ENCODE measurements around the gene CRYM.

CRYM gene

DNA sequence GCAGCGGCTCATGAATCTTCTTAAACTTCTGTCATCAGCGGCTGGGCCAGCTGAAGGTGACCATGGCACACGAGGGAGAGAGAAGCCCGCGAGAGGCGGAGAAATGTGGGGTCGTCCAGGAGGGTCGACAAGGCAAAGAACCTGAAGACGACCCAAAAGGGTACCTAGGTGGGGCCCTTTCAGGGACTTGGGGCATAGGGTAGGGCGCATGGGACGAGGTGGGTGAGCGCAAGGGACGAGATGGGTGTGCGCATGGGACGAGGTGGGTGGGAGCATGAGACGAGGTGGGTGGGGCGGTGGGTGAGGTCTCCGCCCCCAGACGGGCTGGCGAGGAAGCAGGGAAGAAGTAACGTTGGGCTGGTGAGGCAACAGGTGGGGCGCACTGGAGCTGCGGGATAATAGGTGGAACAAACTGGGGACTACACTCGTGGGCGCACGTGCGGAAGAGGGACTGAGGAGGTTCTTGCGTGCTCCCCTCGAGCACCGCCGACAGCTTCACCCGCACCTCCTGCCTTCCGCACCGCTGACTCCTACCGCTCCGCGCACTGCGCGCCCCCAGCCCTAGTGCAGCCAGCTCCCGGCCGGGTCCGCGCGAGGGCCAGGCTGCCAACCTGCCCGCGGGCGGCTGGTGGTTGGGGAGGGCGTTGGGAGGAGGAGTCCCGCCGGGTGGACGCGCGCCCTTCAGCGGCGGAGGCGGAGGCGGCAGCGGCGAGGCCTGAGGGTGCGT is 23.2 kb upstream of the CRYM start (continued):
- TF ChIP-seq PRDM10 (tag by site-specific recombination; IDR thresholded peaks at IDR 0.05), result peak; percentile 96
- TF ChIP-seq ZNF701 (tag by site-specific recombination; IDR thresholded peaks at IDR 0.05), result no peak
- TF ChIP-seq ZBTB49 (tag by site-specific recombination; IDR thresholded peaks at IDR 0.05; ENCODE audit: low read depth), result no peak
- TF ChIP-seq KLF1 (tag by site-specific recombination; IDR thresholded peaks at IDR 0.05), result peak; percentile 94
- peak; percentile 58; the same call in 1 of the 2 replicates for TF ChIP-seq ZSCAN30 (tag by site-specific recombination; IDR thresholded peaks at IDR 0.05)
- peak; percentile 90 for TF ChIP-seq ZNF335 (tag by site-specific recombination; conservative IDR thresholded peaks at IDR 0.05)
- TF ChIP-seq SCRT1 (tag by site-specific recombination; IDR thresholded peaks at IDR 0.05; ENCODE audit: borderline replicate concordance), result peak; percentile 100
- TF ChIP-seq YY1 (tag by site-specific recombination; IDR thresholded peaks at IDR 0.05), result no peak
- TF ChIP-seq RBAK (tag by site-specific recombination; IDR thresholded peaks at IDR 0.05), result no peak
- TF ChIP-seq PRDM1 (tag by site-specific recombination; IDR thresholded peaks at IDR 0.05), result no peak
- TF ChIP-seq IKZF3 (tag by site-specific recombination; IDR thresholded peaks at IDR 0.05), result no peak
- TF ChIP-seq ZNF202 (tag by site-specific recombination; IDR thresholded peaks at IDR 0.05; ENCODE audit: borderline replicate concordance), result no peak
- peak; percentile 40; the same call in 1 of the 2 replicates for TF ChIP-seq KLF10 (tag by site-specific recombination; IDR thresholded peaks at IDR 0.05)
- TF ChIP-seq SETDB1 (IDR thresholded peaks at IDR 0.05; ENCODE audit: insufficient read length, low read length), result no peak
- TF ChIP-seq ZNF10 (tag by site-specific recombination; IDR thresholded peaks at IDR 0.05), result peak; percentile 76
- TF ChIP-seq ZBTB6 (tag by site-specific recombination; IDR thresholded peaks at IDR 0.05), result no peak
- no peak for TF ChIP-seq ZNF488 (tag by site-specific recombination; IDR thresholded peaks at IDR 0.05)
- TF ChIP-seq ZNF777 (tag by site-specific recombination; IDR thresholded peaks at IDR 0.05; ENCODE audit: borderline replicate concordance), result peak; percentile 57; the same call in 1 of the 2 replicates
- no peak for TF ChIP-seq ZNF426 (tag by site-specific recombination; IDR thresholded peaks at IDR 0.05)
- no peak for TF ChIP-seq MEIS1 (CRISPR knock-in tag; IDR thresholded peaks at IDR 0.05; ENCODE audit: borderline replicate concordance)
- TF ChIP-seq ZNF677 (tag by site-specific recombination; IDR thresholded peaks at IDR 0.05), result no peak
- TF ChIP-seq ZNF555 (tag by site-specific recombination; conservative IDR thresholded peaks at IDR 0.05), result no peak
- TF ChIP-seq YY2 (tag by site-specific recombination; IDR thresholded peaks at IDR 0.05), result no peak
